CMK (cell line): ENCODE measurements around the gene FGF7.
A peak's percentile ranks its signal among the peaks of the same experiment; 100 is the strongest.
"Not testable (repeated sequence)": the region's sequence is repeated elsewhere in the genome, so short reads cannot be mapped to it uniquely, and the experiment has no call there.

Experiments used
- DNase-seq: peaks from one replicate; pipeline ENCODE4 v3.0.0-alpha.2; 2010; ENCODE audit warnings: low read depth

FGF7 gene, protein sequence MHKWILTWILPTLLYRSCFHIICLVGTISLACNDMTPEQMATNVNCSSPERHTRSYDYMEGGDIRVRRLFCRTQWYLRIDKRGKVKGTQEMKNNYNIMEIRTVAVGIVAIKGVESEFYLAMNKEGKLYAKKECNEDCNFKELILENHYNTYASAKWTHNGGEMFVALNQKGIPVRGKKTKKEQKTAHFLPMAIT

DNA sequence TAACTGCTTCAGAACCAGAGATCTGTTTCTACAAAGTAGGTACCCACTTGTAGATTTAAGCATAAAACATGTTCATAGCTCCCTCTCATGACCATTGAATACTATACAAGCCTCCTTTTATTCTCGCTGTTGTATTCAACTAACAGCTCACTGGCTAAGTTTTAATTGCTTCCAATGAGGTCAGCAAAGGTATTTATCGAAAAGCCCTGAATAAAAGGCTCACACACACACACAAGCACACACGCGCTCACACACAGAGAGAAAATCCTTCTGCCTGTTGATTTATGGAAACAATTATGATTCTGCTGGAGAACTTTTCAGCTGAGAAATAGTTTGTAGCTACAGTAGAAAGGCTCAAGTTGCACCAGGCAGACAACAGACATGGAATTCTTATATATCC lies at the start of gene FGF7:
Gene FGF7, plus strand, starts transcription at position 222 of the 400 bp plus-strand sequence. CDS start 1,056 bp downstream, outside the sequence.
- DNase-seq = no peak

DNA sequence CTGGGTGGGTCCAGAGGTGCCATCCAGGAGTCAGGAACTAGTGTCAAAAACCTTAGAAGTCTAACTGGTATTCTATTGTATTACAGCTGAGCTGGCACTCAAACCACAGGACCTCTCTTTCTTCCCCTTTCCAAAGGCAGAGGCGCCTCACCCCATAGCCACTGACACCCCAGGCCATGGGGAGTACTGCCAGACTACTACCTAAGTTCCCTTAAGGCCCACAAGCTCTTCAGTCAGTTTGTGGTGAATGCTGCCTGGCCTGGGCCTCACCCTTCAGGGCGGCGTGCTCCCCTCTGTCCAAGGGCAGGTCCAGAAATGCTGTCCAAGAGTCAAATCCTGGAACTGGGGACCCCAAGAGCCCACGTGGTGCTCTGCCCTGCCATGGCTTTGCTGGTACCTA lies 43.0 kb upstream of the FGF7 start:
- no peak for DNase-seq

DNA sequence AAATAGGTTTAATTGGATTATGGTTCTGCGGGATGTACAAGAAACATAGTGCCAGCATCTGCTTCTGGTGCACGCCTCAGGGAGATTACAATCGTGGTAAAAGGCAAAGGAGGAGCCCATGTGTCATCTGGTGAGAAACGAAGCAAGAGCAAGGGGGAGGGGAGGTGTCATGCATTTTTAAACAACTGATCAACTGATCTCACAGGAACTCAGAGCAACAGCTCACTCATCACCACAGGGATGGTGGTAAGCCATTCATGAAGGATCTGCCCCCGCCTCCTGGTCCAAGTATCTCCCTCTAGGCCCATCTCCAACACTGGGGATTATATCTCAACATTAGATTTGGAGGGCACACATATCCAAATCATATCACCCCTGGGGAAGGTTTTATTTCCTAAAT lies 42.1 kb upstream of the FGF7 start:
- no peak for DNase-seq

DNA sequence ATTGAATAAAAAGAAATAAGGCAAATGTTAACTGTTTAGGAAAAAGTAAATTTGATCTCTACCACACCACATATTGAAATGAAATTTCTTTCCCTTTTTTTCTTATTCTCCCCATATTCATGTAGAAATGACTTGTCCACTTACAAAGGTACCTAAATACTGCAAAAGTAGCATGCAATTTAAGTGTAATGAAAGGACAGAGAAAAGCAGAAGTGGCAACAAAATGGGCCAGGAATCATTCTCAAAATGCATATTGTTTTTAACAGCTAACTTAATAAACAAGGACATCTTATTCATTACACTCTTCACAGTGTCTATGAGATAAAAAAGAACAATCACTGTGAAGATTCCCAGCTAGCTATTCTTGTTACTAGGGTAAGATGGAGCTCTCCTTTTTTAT lies 40.6 kb upstream of the FGF7 start:
- DNase-seq = no peak

DNA sequence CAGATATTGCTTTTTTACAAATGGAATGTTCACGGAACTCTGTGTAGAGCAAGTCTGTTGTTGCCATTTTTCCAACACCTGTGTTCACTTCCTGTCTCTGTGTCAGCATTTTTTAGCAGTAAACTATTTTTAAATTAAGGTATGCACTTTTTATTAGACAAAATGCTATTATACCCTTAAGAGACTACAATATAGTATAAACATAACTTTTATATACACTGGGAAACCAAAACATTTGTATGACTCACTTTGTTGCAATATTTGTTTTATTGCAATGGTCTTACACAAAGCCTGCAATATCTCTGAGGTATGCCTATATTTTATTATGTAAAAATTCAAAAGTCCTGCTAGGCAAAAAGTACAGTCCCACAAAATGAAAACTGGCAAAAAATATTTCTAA lies 39.8 kb upstream of the FGF7 start:
- DNase-seq = no peak

DNA sequence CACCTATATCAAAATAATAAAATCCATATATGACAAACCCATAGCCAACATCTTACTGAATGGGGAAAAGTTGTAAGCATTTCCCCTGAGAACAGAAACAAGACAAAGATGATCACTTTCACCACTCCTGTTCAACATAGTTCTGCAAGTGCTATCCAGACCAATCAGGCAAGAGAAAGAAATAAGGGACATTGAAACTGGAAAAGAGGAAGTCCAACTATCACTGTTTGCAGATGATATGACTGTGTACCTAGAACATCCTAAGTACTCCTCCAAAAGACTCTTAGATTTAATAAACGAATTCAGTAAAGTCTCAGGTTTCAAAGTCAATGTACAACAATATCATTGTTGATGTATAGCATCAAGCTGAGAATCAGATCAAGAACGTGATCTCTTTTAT lies 35.6 kb upstream of the FGF7 start:
- peak; percentile 1 for DNase-seq

DNA sequence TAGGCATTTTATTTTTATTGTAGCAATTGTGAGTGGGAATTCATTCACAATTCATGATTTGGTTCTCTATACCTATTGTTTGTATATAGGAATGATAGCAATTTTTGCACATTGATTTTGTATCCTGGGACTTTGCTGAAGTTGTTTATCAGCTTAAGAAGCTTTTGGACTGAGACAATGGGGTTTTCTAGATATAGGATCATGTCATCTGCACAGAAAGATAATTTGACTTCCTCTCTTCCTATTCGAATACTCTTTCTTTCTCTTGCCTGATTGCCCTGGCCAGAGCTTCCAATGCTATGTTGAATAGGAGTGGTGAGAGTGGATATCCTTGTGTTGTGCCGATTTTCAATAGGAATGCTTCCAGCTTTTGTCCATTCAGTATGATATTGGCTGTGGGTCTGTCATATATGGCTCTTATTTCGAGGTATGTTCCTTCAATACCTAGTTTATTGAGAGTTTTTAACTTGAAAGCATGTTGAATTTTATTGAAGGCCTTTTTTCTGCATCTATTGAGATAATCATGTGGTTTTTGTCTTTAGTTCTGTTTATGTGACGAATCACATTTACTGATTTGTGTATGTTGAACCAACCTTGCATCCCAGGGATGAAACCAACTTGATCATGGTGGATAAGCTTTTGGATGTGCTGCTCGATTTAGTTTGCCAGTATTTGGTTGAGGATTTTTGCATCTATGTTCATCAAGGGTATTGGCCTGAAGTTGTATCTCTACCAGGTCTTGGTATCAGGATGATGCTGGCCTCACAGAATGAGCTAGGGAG lies 20.3 kb upstream of the FGF7 start:
- DNase-seq = not testable (repeated sequence)

DNA sequence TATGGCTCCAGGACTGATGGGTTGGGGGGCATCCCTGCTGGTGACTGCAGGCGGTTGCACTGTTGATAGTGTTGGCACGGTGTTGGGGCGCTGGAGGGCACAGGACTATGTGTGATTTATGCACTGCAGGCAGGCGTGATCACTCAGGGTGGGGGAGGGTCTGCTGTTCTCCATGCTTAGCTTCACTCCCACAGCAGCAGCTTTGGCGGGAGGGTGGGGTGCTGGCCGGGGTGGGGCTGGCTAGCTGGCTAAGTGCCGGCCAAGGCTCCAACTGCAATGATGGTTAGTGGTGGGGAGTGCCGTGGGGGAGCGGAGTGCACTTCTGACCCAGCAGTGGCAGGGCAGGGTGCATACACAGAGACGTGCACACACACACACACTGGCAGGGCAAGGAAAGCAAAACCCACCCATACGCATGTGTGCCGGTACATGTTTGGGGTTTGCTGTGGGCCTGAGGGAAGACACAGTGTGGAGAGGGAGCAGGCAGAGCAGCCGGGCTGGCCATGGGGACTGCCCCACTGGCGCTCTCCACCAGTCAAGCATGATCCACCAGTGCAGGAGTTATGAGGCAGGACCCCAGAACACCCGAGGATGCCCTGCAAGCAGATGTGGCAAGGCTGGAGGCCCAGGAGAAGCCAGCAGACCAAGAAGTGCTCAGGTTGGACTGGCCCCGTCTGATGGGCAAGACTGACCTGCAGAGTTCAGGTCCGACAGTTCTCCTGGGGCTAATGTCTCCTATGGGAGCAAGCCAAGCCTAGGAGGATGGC lies 16.5 kb upstream of the FGF7 start:
- no peak for DNase-seq

DNA sequence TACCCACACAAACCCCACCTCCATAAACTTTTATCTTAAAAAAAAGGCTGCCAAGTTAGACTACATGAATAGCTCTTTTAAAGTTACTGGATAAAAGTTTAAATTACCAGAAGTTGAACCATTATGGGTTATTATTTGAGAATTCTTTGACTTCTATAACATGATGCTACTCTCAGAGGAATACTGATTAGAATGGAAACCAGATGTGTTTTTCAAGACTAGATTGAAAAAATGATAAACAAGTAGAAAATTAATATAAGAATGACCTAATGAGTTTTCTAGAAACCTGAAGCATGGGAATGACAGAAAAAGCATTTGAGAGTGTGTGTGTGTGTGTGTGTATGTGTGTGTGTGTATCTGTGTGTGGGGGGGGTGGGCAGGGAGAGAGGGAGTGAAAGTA lies 12.4 kb upstream of the FGF7 start:
- DNase-seq = no peak

DNA sequence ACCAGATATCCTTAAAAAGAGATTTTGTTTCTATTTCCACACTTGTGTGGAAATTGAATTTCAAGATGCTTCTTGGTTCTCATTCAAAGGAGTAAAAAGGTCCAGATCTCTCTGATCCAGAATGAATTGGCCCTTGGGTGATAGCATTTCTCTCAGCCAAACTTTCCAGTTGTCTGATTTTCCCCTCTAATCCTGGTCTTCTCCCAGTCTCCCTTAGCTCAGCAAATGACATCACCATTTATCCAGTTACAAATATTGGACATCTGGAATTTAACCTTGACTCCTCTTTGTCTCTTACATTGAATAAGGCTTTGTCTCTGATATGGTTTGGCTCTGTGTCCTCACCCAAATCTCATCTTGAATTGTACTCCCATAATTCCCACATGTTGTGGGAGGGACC lies 10.2 kb upstream of the FGF7 start:
- no peak for DNase-seq

DNA sequence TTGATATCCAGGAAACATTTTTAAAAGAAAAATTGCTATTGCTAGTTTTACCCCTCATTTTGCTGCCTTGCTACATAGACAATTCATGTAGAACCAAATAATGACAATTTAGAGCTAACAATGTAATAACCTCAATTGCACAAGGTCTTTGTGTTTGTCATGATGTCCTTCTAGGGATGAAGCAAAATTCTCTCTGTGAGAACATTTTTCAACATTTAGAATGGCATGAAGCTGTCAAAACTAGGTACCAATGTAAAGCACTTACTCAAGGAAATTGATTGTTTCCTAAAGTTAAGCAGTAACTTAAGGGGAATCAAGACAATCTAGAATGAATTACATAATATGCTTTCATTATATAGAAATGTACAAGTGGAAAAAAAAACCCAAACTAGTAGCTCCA lies 7.9 kb upstream of the FGF7 start:
- DNase-seq = no peak

DNA sequence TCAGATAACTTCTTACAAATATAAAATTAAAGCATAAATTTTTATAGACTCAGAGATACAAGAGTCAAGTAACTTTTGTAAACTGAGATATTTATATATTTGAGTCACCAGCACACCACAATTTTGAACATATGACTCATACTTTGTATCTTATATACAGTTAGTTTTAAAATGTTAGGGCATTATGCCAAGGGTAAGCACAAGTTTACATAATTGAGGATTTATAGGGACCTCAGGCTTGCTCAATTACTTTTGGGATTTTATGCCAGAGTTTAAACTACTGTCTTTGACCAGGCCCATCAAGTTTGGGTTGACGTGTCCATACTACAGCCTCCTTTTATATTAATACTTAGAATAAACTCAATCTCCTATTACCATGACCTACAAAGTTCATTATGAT lies 7.4 kb upstream of the FGF7 start:
- no peak for DNase-seq

DNA sequence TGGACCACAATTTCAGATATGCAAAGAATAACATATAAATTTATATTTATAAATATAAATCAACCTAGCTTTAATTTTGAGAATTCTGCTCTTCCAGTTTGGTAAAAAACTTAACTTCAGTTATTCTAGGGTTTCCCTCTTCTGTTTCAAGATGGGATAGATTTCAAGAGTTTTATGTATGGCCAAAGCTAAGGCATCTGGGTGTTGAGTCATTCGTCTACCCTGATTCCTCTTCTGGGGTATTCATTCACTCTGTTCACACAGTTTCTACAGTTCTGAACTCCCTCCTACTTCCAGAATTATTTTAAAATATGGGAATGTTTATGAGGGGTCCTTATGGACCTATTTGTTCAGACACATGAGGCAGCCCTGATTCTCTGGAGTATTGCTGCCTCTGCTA lies 4.2 kb upstream of the FGF7 start:
- DNase-seq = no peak

DNA sequence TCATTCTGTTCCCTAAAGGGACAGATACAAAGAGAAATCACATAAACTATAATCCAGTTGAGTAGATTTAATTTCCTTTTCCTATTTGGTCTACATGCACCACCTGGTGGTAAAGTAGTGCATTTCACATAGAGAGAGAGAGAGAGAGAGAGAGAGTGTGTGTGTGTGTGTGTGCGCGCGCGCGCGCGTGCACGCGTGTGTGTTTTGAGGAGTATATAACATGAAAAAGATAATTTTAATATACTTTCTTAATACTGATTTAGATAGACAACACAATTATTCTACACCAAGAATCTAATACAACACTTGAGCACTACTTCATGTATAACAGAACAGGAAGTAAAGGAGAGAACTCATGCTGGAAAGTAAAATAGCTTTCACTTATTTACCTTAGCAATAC lies 1.1 kb upstream of the FGF7 start:
- peak; percentile 21 for DNase-seq

DNA sequence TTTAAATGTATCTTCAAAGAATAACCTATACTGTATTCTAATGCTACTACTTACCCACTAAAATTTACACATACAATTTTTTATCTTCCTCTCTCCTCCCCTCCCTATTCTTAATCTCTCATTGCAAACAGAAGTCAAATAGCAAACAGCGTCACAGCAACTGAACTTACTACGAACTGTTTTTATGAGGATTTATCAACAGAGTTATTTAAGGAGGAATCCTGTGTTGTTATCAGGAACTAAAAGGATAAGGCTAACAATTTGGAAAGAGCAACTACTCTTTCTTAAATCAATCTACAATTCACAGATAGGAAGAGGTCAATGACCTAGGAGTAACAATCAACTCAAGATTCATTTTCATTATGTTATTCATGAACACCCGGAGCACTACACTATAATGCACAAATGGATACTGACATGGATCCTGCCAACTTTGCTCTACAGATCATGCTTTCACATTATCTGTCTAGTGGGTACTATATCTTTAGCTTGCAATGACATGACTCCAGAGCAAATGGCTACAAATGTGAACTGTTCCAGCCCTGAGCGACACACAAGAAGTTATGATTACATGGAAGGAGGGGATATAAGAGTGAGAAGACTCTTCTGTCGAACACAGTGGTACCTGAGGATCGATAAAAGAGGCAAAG lies 984 bp downstream of the FGF7 start:
- no peak for DNase-seq

DNA sequence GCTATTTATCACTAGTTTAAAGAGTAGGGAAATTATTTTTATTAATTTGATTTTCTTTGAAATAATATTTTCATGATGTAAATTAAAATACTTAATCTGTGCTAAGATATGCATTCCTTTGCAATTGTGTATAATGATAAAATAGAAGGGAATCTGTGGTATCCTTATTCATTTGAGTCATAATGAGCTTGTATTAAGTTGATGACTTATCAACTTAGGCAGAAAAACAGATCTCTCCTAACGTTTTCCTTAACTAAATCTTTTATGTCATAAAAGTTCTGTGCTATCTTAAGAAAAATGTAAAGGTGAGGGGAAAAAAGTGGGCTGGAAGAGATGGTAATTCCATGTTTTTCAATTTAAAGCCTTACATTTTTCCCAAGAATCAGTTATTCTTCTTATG lies 1.9 kb downstream of the FGF7 start:
- DNase-seq = no peak

DNA sequence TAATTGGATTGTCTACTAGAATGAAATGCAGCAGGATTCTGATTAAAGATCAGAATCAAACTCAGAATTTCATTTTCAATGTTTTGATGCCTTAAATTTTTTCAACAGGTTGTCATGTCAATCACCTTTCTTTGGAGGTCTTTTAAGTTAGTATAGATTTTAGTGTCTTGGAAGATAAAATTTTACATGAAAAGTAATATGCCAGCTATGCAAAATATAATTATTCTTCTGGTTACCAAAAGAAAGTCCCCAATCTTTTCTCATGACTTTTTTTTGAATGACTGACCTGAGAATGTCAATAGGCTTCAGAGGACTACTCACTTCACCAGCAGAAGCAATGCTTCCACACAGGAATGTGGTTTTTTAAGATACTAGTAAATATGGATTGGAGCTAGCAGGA lies 4.3 kb downstream of the FGF7 start:
- DNase-seq = no peak

DNA sequence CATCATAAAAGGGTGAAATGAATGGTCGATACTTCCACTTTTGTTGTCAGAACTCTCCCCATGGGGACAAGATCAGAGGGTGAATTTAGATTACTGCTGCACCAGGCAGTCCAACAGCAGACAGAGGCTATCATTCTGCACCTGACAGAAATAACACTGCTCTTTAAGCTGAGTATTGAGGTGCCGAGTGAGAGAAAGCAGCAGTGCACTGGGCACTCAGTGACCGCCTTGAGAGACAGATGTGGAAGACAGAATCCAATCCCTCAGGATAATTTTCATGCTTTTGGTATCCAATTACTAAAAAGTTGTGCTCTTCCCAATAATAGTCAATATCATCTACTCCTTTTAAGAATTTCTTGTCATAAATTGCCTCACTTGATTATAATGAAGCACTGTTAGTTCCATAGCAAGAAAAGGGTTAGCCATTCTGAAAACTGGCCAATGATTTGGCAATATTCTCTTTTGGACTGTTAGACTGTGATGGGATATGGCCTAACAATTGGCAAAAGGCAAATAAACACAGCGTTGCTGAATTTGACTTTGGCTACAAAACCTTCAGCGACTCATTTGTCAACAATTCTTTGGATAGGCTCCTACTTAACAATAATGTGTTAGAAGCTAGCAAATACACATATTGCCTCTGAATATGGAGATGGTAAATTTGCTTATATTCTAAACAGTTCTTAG lies 5.5 kb downstream of the FGF7 start:
- no peak for DNase-seq

DNA sequence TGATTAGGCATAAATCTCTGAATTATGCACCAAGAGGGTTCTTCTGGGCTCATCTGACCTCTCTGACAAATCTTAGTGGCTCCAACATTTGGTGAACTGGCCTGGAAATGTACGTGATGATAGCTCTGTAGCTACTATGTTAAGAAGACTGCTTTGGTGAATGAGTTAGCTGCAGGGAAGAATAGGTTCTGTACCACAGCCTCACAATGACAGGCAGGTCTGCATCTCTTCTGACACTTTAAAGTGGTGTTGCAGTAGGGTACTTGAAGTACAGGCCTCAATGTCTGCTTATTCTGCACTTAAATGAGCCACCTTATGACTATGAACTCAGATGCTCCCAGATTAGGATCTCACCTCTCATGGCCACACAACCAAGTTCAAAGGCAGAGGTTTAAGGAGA lies 7.0 kb downstream of the FGF7 start:
- no peak for DNase-seq

DNA sequence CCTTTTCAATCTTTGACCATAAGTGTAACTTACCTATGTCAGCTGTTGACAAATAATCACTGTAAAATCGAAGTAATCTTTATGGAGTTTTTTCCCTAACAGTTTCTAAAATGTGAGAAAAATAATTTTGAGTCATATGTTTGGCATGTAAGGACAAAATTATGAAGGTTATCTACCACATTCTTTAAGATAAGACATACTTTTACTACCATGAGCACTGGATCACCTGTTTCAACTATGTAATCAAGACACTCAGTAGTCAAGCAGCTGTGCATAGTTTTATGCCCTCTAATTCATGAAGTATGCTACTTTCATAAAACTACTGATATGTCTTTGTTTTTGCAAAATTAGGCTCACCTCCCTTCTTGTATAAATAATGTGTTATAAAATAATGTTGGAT lies 12.1 kb downstream of the FGF7 start:
- no peak for DNase-seq

DNA sequence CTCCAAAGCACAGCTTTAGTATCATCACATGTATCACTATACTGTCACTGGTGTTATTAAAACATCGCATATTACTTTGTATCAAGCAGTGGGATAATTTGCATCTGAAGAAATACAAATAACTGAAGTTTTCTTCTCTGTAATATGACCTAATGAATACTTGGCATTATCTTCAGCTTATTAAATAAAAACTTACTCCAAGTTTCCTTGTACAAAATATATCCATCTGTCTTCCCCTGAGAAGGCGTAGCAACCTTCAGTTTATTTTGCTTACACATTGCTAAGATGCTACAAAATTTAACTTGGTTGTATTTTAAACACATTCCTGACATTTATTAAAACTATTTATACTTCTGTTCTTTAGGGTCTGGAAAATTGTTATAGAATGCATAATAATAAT lies 13.7 kb downstream of the FGF7 start:
- no peak for DNase-seq

DNA sequence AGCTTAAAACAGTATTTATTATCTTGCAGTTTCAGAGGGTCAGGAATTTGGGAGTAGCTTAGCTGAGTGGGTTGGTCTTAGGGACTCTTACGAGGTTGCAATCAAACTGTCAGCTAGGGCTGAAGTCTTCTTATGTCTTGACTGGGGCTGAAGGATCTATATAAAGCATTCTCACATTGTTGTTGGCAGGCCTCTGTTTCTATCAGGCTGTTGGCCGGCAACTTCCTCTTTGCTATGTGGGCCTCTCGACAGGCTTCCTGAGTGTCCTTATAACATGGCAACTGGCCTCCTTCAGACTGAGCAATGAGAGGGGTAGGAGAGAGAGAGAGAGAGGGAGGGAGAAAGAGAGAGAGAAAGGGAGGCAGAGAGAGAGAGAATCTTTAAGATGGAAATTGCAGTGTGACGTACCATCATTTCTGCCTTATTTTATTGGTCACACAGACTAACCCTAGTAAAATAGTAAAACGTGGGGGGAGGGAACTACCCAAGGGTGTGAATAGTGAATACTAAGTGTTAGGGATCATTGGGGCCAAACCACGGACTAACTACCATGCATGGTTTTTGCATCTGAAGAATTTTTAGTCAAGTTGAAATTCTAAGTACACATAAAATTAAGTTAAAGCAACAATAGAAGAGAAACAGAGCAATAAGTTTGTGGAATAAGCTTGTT lies 16.1 kb downstream of the FGF7 start:
- DNase-seq = peak; percentile 55
